Activated T-cell treated with anti-CD3 and anti-CD28 coated beads for 1 hour (primary cell): Measurements from ENCODE around the gene MS4A10.

ENCODE experiments used
- DNase-seq: peaks from one replicate; pipeline ENCODE4 v3.0.0-alpha.2; 2020; ENCODE audit warnings: low read depth

Gene MS4A10

DNA sequence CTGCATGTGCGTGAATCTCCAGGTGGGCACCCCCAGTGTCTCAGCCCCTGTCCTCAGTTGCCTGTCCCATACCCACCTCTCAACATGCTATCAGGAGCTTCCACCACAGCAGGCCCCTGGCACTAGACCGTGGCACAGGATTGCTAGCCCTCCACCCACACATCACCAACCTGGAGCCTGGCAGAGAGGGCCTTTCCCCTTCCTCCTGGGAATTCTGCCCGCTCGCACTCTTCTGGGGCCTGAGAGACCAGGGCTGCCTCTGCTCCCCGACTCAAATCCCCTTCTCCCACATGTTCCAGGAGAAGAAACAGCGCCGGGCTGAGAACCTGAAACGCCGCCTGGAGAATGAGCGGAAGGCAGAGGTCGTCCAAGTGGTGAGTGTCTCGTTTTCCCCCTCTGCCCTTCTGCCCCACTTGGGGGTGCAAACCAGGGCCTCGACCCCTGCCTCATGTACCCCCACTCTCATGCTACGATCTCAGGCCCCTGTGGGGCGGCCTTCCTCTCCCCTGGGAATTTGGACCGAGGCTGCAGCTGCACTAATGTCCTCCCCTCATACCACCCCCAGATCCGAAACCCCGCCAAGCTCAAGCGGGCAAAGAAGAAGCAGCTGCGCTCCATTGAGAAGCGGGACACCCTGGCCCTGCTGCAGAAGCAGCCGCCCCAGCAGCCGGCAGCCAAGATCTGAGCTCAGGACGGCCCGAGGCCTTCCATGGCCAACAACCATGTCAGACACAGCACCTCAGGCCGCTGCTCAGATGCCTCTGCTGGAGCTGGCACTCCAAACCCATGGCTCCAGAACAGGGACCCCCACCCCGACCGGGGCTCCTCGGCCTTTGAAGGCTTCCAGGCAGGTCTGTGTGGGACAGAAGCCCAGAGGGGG lies 64.7 kb downstream of the MS4A10 start:
- no peak for DNase-seq
